Raji (cell line): Measurements from ENCODE around the gene SNX32.

Experiments used
- POLR2A ChIP-seq: IDR thresholded peaks from 2 replicates; pipeline ENCODE4 v1.6.1; 2011; ENCODE audit warnings: low read depth, low read length, control low read depth; ENCODE audit not compliant: insufficient read depth

The SNX32 gene

GRCh38 chr11:65899356-65900124, 65.8 kb downstream of the SNX32 start:
- no peak for TF ChIP-seq POLR2A

GRCh38 chr11:65900125-65900898, 66.5 kb downstream of the SNX32 start, which contains the start of gene FOSL1:
TSS of gene FOSL1 (minus strand) at chr11:65900388. CDS start at chr11:65900339, 49 bp downstream.
- no peak for TF ChIP-seq POLR2A

- TF ChIP-seq POLR2A: no peak
These were observed 67.1 kb downstream of the SNX32 start for GRCh38 chr11:65900899-65901180.

- TF ChIP-seq POLR2A: no peak
These were observed 69.3 kb downstream of the SNX32 start for GRCh38 chr11:65903068-65903481.
